ENCODE data around the gene IRF2BP1. TPM values are rescaled to one million over a fixed set of nuclear protein-coding genes. Genes with fewer than 3 reads are reported as not detected.
A peak's percentile ranks its signal among the peaks of the same experiment; 100 is the strongest.

The IRF2BP1 gene
- total and polyA plus RNA-seq, 12 donors: 3.8 to 57.0 (median 35.8) TPM

DNA sequence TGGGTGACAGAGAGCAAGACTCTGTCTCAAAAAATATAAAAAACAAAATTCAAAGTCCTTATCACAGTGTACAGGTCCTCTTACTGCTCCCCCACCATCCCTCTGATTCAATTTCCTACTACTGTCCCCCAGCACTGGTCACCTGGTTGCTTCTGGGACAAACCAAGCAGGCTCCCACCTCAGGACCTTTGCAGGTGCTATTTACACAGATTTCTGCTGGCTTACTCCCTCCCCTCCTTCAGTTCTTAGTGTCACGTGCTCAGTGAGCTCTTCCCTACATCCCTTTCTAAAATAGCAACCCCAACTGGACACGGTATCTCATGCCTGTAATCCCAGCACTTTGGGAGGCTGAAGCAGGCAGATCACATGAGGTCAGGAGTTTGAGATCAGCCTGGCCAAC, 6.0 kb downstream of the IRF2BP1 start:
- peaks cover 4 to 27% of the 10 kb centered on the region in 2 donors for H3K4me1 ChIP-seq (replicated peaks in 1 of 2)
- H3K36me3 ChIP-seq (replicated peaks in 1 of 2): peaks cover 0 to 9% of the 10 kb centered on the region in 2 donors
- intact Hi-C loops (cut with DNase I): loop anchor here in 1 of 2 donors (5.0 kb wide), 1 partner anchor 63 kb away; the partner anchor contains the start of gene RSPH6A
- WGBS, 4 donors: 83 to 91% (median 87%) methylated on average over 2 of the region's 2 CpGs
- DNase-seq: no peak
- no peak overlapping the region for H3K27ac ChIP-seq
- no peaks in the 10 kb centered on the region for H3K27me3 ChIP-seq
- H3K4me3 ChIP-seq: no peak overlapping the region
- no peak for TF ChIP-seq POLR2A (IDR thresholded peaks at IDR 0.05)
- no peak for TF ChIP-seq CTCF (IDR thresholded peaks at IDR 0.05)
- H3K9me3 ChIP-seq (replicated peaks in 1 of 3): no peaks in the 10 kb centered on the region

- no peak overlapping the region for H3K4me3 ChIP-seq
- peaks cover 4 to 18% of the 10 kb centered on the region in 2 donors for H3K4me1 ChIP-seq (replicated peaks in 1 of 2)
- 71 to 86% (median 80%) methylated on average over 8 of the region's 8 CpGs for WGBS, 4 donors
- TF ChIP-seq CTCF (IDR thresholded peaks at IDR 0.05) (no peak), POLR2A (IDR thresholded peaks at IDR 0.05) (no peak)
- H3K27me3 ChIP-seq: no peaks in the 10 kb centered on the region
- DNase-seq: no peak
- intact Hi-C loops (cut with DNase I): no loop called here
- no peak overlapping the region for H3K27ac ChIP-seq
- peaks cover 0 to 2% of the 10 kb centered on the region in 2 donors for H3K36me3 ChIP-seq (replicated peaks in 1 of 2)
- no peaks in the 10 kb centered on the region for H3K9me3 ChIP-seq (replicated peaks in 1 of 3)
Measured at GRCh38 chr19:45879055-45879454, 6.9 kb downstream of the IRF2BP1 start.

- no peaks in the 10 kb centered on the region for H3K36me3 ChIP-seq (replicated peaks in 1 of 2)
- H3K4me3 ChIP-seq: no peak overlapping the region
- H3K27ac ChIP-seq: no peak overlapping the region
- TF ChIP-seq CTCF (IDR thresholded peaks at IDR 0.05) (no peak), POLR2A (IDR thresholded peaks at IDR 0.05) (no peak)
- WGBS, 4 donors: 78 to 89% (median 80%) methylated on average over 7 to 11 of the region's 11 CpGs
- no peak for DNase-seq
- no peaks in the 10 kb centered on the region for H3K9me3 ChIP-seq (replicated peaks in 1 of 3)
- intact Hi-C loops (cut with DNase I): no loop called here
- no peaks in the 10 kb centered on the region for H3K27me3 ChIP-seq
- peaks cover 0 to 10% of the 10 kb centered on the region in 2 donors for H3K4me1 ChIP-seq (replicated peaks in 1 of 2)
Measured at GRCh38 chr19:45878043-45878794, 7.7 kb downstream of the IRF2BP1 start.

- peak overlapping the region in 2 of 5 donors; percentile 44 to 71 for H3K27ac ChIP-seq
- no peak for DNase-seq
- intact Hi-C loops (cut with DNase I): no loop called here
- H3K4me3 ChIP-seq: no peak overlapping the region
- H3K27me3 ChIP-seq: no peaks in the 10 kb centered on the region
- H3K36me3 ChIP-seq (replicated peaks in 1 of 2): no peaks in the 10 kb centered on the region
- no peaks in the 10 kb centered on the region for H3K9me3 ChIP-seq (replicated peaks in 1 of 3)
- H3K4me1 ChIP-seq (replicated peaks in 1 of 2): no peaks in the 10 kb centered on the region
- WGBS, 4 donors: 35 to 70% (median 40%) methylated on average over 12 to 41 of the region's 41 CpGs
- no peak for TF ChIP-seq POLR2A (IDR thresholded peaks at IDR 0.05)
Measured at GRCh38 chr19:45876411-45877197, 9.3 kb downstream of the IRF2BP1 start.

Data from adrenal gland (tissue), 12 donors.